HL-60 (cell line): ENCODE measurements around the gene SAE1.
"Not testable (repeated sequence)": the region's sequence is repeated elsewhere in the genome, so short reads cannot be mapped to it uniquely, and the experiment has no call there.

ENCODE experiments used
- DNase-seq, 2 experiments: peaks; one replicate each; pipeline ENCODE4 v3.0.0-alpha.2; 2010 to 2020; ENCODE audit warnings: low read depth in 1 of 2, low spot score in 1 of 2
- H3K27ac ChIP-seq: fragments of 250-450 bp; sonication (Bioruptor Pico); replicated peaks from 2 replicates; pipeline ENCODE4 v1.5.1; 2020; ENCODE audit warnings: mild to moderate bottlenecking, moderate library complexity
- H3K27me3 ChIP-seq: fragments of 250-450 bp; sonication (Bioruptor Pico); 2 replicates; pipeline ENCODE4 v1.5.1; 2021; ENCODE audit warnings: mild to moderate bottlenecking, moderate library complexity; ENCODE audit not compliant: insufficient read depth, poor library complexity, severe bottlenecking
- H3K4me3 ChIP-seq: replicated peaks from 2 replicates; pipeline ENCODE4 v1.5.1; 2011; ENCODE audit warnings: mild to moderate bottlenecking, control low read depth, low read length; ENCODE audit not compliant: insufficient read depth
- GABPA ChIP-seq: IDR thresholded peaks from 2 replicates; pipeline ENCODE4 v1.6.1; 2012; ENCODE audit warnings: low read depth
- POLR2AphosphoS5 ChIP-seq: IDR thresholded peaks from 2 replicates; pipeline ENCODE4 v1.6.1; 2012; ENCODE audit warnings: low read depth
- REST ChIP-seq: IDR thresholded peaks from 2 replicates; pipeline ENCODE4 v1.6.1; 2012; ENCODE audit warnings: low read depth; ENCODE audit not compliant: insufficient replicate concordance
- SPI1 ChIP-seq: IDR thresholded peaks from 2 replicates; pipeline ENCODE4 v1.6.1; 2012; ENCODE audit warnings: low read depth, mild to moderate bottlenecking, borderline replicate concordance
- TF ChIP-seq, protein P1 (sequence below): IDR thresholded peaks from one replicate; pipeline ENCODE4 v1.5.1; 2011; ENCODE audit warnings: low read length, control low read depth, inconsistent platforms; ENCODE audit not compliant: insufficient read depth

SAE1 gene

GRCh38 chr19:47247308-47247990 is 116.8 kb downstream of the SAE1 start:
- no peak overlapping the region for H3K4me3 ChIP-seq
- no peak for TF ChIP-seq GABPA
- TF ChIP-seq, protein P1, sequence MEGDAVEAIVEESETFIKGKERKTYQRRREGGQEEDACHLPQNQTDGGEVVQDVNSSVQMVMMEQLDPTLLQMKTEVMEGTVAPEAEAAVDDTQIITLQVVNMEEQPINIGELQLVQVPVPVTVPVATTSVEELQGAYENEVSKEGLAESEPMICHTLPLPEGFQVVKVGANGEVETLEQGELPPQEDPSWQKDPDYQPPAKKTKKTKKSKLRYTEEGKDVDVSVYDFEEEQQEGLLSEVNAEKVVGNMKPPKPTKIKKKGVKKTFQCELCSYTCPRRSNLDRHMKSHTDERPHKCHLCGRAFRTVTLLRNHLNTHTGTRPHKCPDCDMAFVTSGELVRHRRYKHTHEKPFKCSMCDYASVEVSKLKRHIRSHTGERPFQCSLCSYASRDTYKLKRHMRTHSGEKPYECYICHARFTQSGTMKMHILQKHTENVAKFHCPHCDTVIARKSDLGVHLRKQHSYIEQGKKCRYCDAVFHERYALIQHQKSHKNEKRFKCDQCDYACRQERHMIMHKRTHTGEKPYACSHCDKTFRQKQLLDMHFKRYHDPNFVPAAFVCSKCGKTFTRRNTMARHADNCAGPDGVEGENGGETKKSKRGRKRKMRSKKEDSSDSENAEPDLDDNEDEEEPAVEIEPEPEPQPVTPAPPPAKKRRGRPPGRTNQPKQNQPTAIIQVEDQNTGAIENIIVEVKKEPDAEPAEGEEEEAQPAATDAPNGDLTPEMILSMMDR = peak; percentile 82
- no peak overlapping the region for H3K27ac ChIP-seq
- peaks cover 3% of the 10 kb centered on the region for H3K27me3 ChIP-seq
- DNase-seq = peak; percentile 62 to 74

- H3K27me3 ChIP-seq, H3K4me3 ChIP-seq, H3K27ac ChIP-seq, DNase-seq: not testable (repeated sequence)
Measured at GRCh38 chr19:47253016-47253415, 122.4 kb downstream of the SAE1 start.

- H3K4me3 ChIP-seq = no peak overlapping the region
- no peak for DNase-seq
- no peak overlapping the region for H3K27ac ChIP-seq
Measured at GRCh38 chr19:47253467-47253881, 122.8 kb downstream of the SAE1 start.

GRCh38 chr19:47253970-47254369 is 123.3 kb downstream of the SAE1 start:
- no peaks in the 10 kb centered on the region for H3K27me3 ChIP-seq
- no peak overlapping the region for H3K4me3 ChIP-seq
- DNase-seq = no peak
- H3K27ac ChIP-seq = no peak overlapping the region
- TF ChIP-seq SPI1 (no peak), REST (no peak), GABPA (no peak), POLR2AphosphoS5 (no peak)
- TF ChIP-seq, protein P1 = no peak

More at GRCh38 chr19:47253467-47253881, 122.8 kb downstream of the SAE1 start:
- TF ChIP-seq SPI1 (no peak), GABPA (no peak), POLR2AphosphoS5 (no peak), REST (no peak)
- TF ChIP-seq, protein P1 = no peak
- no peaks in the 10 kb centered on the region for H3K27me3 ChIP-seq
